Glomerular endothelial cell (primary cell): ENCODE results near the gene LRMDA. TPM values are rescaled to one million over a fixed set of nuclear protein-coding genes. Genes with fewer than 3 reads are reported as not detected.

Experiments used
- DNase-seq: peaks from one replicate; pipeline ENCODE4 v3.0.0-alpha.2; 2011; ENCODE audit warnings: low read depth, low spot score; ENCODE audit errors: extremely low read depth
- total RNA-seq: library from RNA; depleted of rRNA; stranded (reverse); fragments of >200 nt; gene quantifications from 2 replicates; pipeline ENCODE4 v1.2.3, GENCODE V29; 2015

LRMDA gene
- total RNA-seq, 1 donor from 2014 or later, result 25.7 TPM

- peak; percentile 54 for DNase-seq
Observed at GRCh38 chr10:75401569-75402485, 29.6 kb upstream of the LRMDA start, which contains the start of gene ZNF503. ZNF503 (minus strand) TSS chr10:75401764; CDS start chr10:75401419, 345 bp downstream.

- no peak for DNase-seq
Observed at GRCh38 chr10:75402486-75403143, 28.8 kb upstream of the LRMDA start.

GRCh38 chr10:75403144-75403938 lies 28.1 kb upstream of the LRMDA start:
- DNase-seq, result no peak

GRCh38 chr10:75403939-75404814 lies 27.2 kb upstream of the LRMDA start:
- DNase-seq, result no peak

GRCh38 chr10:75404815-75405597 lies 26.4 kb upstream of the LRMDA start:
- DNase-seq, result no peak

- DNase-seq, result no peak
Observed at GRCh38 chr10:75405598-75406461, 25.6 kb upstream of the LRMDA start.

- DNase-seq, result no peak
Observed at GRCh38 chr10:75406462-75407223, 24.8 kb upstream of the LRMDA start.

- no peak for DNase-seq
Observed at GRCh38 chr10:75407224-75407712, 24.2 kb upstream of the LRMDA start.

GRCh38 chr10:75407713-75408508 lies 23.5 kb upstream of the LRMDA start:
- no peak for DNase-seq

- DNase-seq, result no peak
Observed at GRCh38 chr10:75408509-75408875, 22.9 kb upstream of the LRMDA start.

- no peak for DNase-seq
Observed at GRCh38 chr10:75408911-75409885, 22.2 kb upstream of the LRMDA start.

- DNase-seq, result no peak
Observed at GRCh38 chr10:75410132-75411005, 21.1 kb upstream of the LRMDA start.

GRCh38 chr10:75414527-75414926 lies 16.9 kb upstream of the LRMDA start:
- no peak for DNase-seq

GRCh38 chr10:75417522-75417927 lies 13.9 kb upstream of the LRMDA start:
- no peak for DNase-seq

- DNase-seq, result no peak
Observed at GRCh38 chr10:75418293-75418692, 13.1 kb upstream of the LRMDA start.
